K562 (cell line): ENCODE data around the gene SLC9A1. TPM values are rescaled to one million over a fixed set of nuclear protein-coding genes. Genes with fewer than 3 reads are reported as not detected.

Experiments used
- CHD2 ChIP-seq: IDR thresholded peaks from 2 replicates; pipeline ENCODE4 v1.6.1; 2011; ENCODE audit warnings: low read depth, low read length
- E2F3 ChIP-seq: fragments of 250-450 bp; sonication (Bioruptor Pico); IDR thresholded peaks from 2 replicates; pipeline ENCODE4 v1.4.0; 2020; ENCODE audit warnings: mild to moderate bottlenecking
- EGR1 ChIP-seq: fragments of 450-650 bp; conservative IDR thresholded peaks from 2 replicates; pipeline ENCODE4 v1.6.1; 2017; ENCODE audit warnings: mild to moderate bottlenecking
- ELF2 ChIP-seq: fragments of 250-450 bp; sonication (Bioruptor Pico); IDR thresholded peaks from 2 replicates; pipeline ENCODE4 v1.5.0; 2021; ENCODE audit warnings: mild to moderate bottlenecking
- IRF2 ChIP-seq: sonication (generic); formaldehyde crosslinking; IDR thresholded peaks from 2 replicates; pipeline ENCODE4 v1.8.1; 2022; ENCODE audit warnings: mild to moderate bottlenecking, missing genetic modification reagents
- MLLT1 ChIP-seq, 2 experiments: fragments of 450-650 bp; IDR thresholded peaks; 2 replicates each; pipeline ENCODE4 v1.6.1; 2016
- NFRKB ChIP-seq: fragments of 450-650 bp; IDR thresholded peaks from 2 replicates; pipeline ENCODE4 v1.6.1; 2016; ENCODE audit warnings: low read depth
- NKRF ChIP-seq: fragments of 450-650 bp; IDR thresholded peaks from 2 replicates; pipeline ENCODE4 v1.6.1; 2016; ENCODE audit warnings: borderline replicate concordance
- PCBP2 ChIP-seq: fragments of 200-400 bp; formaldehyde crosslinking; IDR thresholded peaks from 2 replicates; pipeline ENCODE4 v1.6.1; 2018; ENCODE audit warnings: low read length, low read depth, mild to moderate bottlenecking, moderate library complexity; ENCODE audit not compliant: poor library complexity, severe bottlenecking
- SMARCA5 ChIP-seq: fragments of 450-650 bp; IDR thresholded peaks from 2 replicates; pipeline ENCODE4 v1.6.1; 2016
- THRB ChIP-seq: fragments of 450-650 bp; formaldehyde crosslinking; conservative IDR thresholded peaks from 2 replicates; pipeline ENCODE4 v1.4.0; 2022; ENCODE audit warnings: mild to moderate bottlenecking, missing genetic modification characterization
- ZC3H8 ChIP-seq: fragments of 450-650 bp; IDR thresholded peaks from 2 replicates; pipeline ENCODE4 v1.6.1; 2017
- ZNF23 ChIP-seq: fragments of 250-450 bp; sonication (Bioruptor Pico); IDR thresholded peaks from 2 replicates; pipeline ENCODE4 v1.4.0; 2020; ENCODE audit warnings: mild to moderate bottlenecking
- ZNF584 ChIP-seq: fragments of 200-800 bp; sonication (Bioruptor generic); IDR thresholded peaks from 2 replicates; pipeline ENCODE4 v1.6.1; 2016; ENCODE audit warnings: low read depth, mild to moderate bottlenecking, missing genetic modification characterization, missing compliant biosample characterization
- polyA plus RNA-seq, 8 experiments: library from polyadenylated mRNA; depleted of rRNA in 4 of 8; stranded (reverse) in 5 of 8; unstranded in 3 of 8; fragments of >200 nt; fragmentation: Nextera tagmentation in 2 of 8; fragmentation: Illumina TruSeq in 1 of 8; extraction: Ambion mirVana in 2 of 8; extraction: Trizol in 1 of 8; gene quantifications; 2 replicates each; pipeline versions ENCODE4 v1.2.1 to v1.2.3, GENCODE V29; 2011 to 2014; ENCODE audit warnings: inconsistent platforms in 1 of 8, missing spikeins in 1 of 8
- total RNA-seq, 7 experiments: library from RNA; depleted of rRNA in 6 of 7; stranded (reverse); fragments of >200 nt in 6 of 7; fragmentation: Illumina TruSeq in 2 of 7; extraction: Trizol in 2 of 7; gene quantifications; 2 replicates each; pipeline versions ENCODE4 v1.2.1 to v1.2.3, GENCODE V29; 2011 to 2021; ENCODE audit warnings: low replicate concordance in 1 of 7
- TF ChIP-seq, protein P1 (sequence below), 2 experiments: fragments of 450-650 bp in 1 of 2; sonication (generic) in 1 of 2; formaldehyde crosslinking in 1 of 2; IDR thresholded peaks; 2 replicates each; pipeline versions ENCODE4 v1.7.1 to v1.9.0; 2016 to 2022; ENCODE audit warnings: inconsistent platforms in 1 of 2, mild to moderate bottlenecking in 1 of 2, missing genetic modification reagents in 1 of 2

The SLC9A1 gene
- total and polyA plus RNA-seq, 9 of the 15 experiments (the other 6 are each of a cell fraction or from before 2014, with no cell fraction given), result 0.59 to 14.4 (median 2.0) TPM

DNA sequence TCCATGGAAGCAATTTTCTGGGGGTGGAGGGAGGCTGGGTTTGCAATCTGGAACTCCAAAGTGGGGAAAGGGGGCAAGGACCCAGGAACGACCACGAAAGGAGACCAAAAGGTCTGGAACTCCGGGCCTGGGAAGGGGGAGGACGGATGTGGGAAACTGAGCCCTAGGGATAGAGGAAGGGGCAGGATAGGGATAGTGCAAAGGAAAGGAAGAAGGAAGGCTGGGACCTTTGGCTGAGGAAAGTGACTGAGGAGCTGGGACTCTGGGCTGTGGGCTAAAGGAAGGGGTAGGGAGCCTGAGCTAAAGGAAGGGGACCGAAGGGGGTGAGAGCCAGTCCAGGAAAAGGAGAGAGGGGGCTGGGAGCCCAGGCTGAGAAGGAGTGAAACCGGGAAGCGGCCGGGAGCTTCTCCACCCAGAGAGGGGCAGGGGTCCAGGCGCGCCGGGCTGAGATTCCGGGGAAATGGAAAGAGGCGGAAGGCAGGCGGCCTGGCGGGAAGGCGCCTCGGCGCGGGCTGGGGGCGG is 395 bp downstream of the SLC9A1 start (continued):
- TF ChIP-seq MLLT1 (IDR thresholded peaks at IDR 0.05) (peak; percentile 31 to 69; a peak in 2 of 4 replicates), SMARCA5 (no peak), PCBP2 (no peak), THRB (CRISPR knock-in tag) (peak; percentile 90), ZC3H8 (no peak), ZNF584 (CRISPR knock-in tag) (0 out of 2 replicates have a peak, but pooled peaks have one; percentile 5), EGR1 (no peak), ELF2 (CRISPR knock-in tag) (no peak), IRF2 (CRISPR knock-in tag) (no peak), ZNF23 (CRISPR knock-in tag) (0 out of 2 replicates have a peak, but pooled peaks have one; percentile 20), NFRKB (peak; percentile 36; the same call in 1 of the 2 replicates), E2F3 (0 out of 2 replicates have a peak, but pooled peaks have one; percentile 65), CHD2 (no peak), NKRF (0 out of 2 replicates have a peak, but pooled peaks have one; percentile 17)
- TF ChIP-seq, protein P1, sequence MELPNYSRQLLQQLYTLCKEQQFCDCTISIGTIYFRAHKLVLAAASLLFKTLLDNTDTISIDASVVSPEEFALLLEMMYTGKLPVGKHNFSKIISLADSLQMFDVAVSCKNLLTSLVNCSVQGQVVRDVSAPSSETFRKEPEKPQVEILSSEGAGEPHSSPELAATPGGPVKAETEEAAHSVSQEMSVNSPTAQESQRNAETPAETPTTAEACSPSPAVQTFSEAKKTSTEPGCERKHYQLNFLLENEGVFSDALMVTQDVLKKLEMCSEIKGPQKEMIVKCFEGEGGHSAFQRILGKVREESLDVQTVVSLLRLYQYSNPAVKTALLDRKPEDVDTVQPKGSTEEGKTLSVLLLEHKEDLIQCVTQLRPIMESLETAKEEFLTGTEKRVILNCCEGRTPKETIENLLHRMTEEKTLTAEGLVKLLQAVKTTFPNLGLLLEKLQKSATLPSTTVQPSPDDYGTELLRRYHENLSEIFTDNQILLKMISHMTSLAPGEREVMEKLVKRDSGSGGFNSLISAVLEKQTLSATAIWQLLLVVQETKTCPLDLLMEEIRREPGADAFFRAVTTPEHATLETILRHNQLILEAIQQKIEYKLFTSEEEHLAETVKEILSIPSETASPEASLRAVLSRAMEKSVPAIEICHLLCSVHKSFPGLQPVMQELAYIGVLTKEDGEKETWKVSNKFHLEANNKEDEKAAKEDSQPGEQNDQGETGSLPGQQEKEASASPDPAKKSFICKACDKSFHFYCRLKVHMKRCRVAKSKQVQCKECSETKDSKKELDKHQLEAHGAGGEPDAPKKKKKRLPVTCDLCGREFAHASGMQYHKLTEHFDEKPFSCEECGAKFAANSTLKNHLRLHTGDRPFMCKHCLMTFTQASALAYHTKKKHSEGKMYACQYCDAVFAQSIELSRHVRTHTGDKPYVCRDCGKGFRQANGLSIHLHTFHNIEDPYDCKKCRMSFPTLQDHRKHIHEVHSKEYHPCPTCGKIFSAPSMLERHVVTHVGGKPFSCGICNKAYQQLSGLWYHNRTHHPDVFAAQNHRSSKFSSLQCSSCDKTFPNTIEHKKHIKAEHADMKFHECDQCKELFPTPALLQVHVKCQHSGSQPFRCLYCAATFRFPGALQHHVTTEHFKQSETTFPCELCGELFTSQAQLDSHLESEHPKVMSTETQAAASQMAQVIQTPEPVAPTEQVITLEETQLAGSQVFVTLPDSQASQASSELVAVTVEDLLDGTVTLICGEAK (IDR thresholded peaks at IDR 0.05), result peak; percentile 14; the same call in 1 of the 2 replicates
- TF ChIP-seq, protein P1 (CRISPR knock-in tag; IDR thresholded peaks at IDR 0.05), result no peak
